Omental fat pad (tissue), 4 donors: ENCODE data around the gene FAF2. TPM values are rescaled to one million over a fixed set of nuclear protein-coding genes. Genes with fewer than 3 reads are reported as not detected.

Source experiments
- ATAC-seq: fragments of 150-250 bp; one replicate; pipeline ENCODE4 v1.9.1; 2016; ENCODE audit warnings: mild to moderate bottlenecking, moderate library complexity; ENCODE audit not compliant: low FRiP score
- DNase-seq: peaks from one replicate; pipeline ENCODE4 v3.0.0-alpha.2; 2019; ENCODE audit warnings: low spot score
- total RNA-seq, 4 donors: library from RNA; depleted of rRNA; stranded (reverse); fragments of >200 nt; gene quantifications; one replicate each; pipeline ENCODE4 v1.1.0, GENCODE V29; 2016
- TF ChIP-seq, protein P1 (sequence below), 3 donors: fragments of 450-650 bp; IDR thresholded peaks; one replicate each; pipeline ENCODE4 v1.5.1; 2016 to 2017; ENCODE audit warnings: antibody characterized with exemption in 3 of 3, mild to moderate bottlenecking in 3 of 3, moderate library complexity in 2 of 3

The FAF2 gene
- total RNA-seq, 4 donors from 2014 or later, result 27.6 to 31.1 (median 27.8) TPM

- TF ChIP-seq, protein P1, sequence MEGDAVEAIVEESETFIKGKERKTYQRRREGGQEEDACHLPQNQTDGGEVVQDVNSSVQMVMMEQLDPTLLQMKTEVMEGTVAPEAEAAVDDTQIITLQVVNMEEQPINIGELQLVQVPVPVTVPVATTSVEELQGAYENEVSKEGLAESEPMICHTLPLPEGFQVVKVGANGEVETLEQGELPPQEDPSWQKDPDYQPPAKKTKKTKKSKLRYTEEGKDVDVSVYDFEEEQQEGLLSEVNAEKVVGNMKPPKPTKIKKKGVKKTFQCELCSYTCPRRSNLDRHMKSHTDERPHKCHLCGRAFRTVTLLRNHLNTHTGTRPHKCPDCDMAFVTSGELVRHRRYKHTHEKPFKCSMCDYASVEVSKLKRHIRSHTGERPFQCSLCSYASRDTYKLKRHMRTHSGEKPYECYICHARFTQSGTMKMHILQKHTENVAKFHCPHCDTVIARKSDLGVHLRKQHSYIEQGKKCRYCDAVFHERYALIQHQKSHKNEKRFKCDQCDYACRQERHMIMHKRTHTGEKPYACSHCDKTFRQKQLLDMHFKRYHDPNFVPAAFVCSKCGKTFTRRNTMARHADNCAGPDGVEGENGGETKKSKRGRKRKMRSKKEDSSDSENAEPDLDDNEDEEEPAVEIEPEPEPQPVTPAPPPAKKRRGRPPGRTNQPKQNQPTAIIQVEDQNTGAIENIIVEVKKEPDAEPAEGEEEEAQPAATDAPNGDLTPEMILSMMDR (IDR thresholded peaks at IDR 0.05), result no peak
- ATAC-seq, result no peak
- DNase-seq, result no peak
Observed at GRCh38 chr5:176541338-176542134, 93.4 kb downstream of the FAF2 start.

DNA sequence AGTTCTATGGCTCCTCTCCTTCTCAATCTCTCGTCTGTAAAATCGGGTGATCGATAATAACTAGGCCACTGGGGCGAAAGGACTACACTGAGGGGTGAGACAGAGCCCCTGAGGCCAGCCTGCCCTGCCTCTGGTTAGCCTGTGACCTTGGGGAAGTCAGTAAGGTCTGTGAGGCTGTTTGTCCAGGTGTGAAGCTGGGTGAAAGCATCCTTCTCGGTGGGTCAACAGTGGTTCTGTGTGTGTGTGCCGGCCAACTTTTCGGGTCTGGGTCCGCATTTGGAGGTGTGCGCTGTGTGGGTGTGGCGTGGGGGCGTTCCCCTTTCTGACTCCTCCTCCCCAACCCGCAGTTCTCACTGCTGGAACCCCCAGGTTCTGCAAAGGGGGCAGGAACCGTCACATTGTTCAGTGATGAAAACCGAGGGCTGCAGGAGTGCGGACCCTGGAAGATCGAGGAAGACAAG, 94.0 kb downstream of the FAF2 start:
- TF ChIP-seq, protein P1 (IDR thresholded peaks at IDR 0.05), result no peak
- DNase-seq (no peak), ATAC-seq (no peak)

DNA sequence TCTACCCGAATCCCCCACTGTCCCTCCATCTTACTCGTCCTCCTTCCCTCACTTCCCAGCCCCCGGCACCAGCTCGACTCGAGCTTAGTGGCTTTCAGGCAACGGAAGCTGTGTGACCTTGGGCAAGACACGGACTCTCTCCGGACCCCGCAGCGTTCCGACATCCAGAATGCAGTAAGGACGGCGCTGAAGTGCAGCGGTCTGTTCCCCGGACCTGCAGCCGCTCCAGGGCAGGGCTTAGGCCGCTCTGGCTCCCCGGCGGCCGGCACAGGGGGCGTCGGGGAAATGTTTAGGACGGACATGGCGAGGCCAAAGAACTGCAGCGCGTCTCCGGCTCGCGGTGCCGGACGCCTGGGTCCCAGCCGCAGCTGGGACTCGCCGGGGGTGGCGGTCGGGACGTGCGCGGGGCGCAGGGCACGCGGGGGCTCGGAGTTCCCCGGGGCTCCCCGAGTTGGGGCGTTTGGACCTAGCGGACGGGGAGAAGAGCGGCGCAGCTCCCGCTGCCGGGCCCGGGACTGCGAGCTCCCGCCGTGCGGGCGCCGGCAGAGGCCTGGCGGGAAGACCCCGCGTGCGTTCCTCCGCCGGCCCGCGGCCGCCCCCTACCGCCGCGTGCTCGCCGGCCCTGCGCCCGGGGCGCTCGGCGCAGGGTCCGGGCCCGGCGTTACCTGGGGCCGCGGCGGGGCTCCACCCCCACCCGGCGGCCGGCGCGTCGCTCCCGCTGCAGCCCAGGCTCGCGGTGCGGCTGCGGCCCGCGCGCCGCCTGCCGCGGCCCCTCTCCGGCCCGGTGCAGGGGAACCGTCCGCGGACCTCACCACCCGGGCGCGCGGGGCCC, 94.6 kb downstream of the FAF2 start:
- DNase-seq (no peak), ATAC-seq (peak; percentile 77)
- TF ChIP-seq, protein P1 (IDR thresholded peaks at IDR 0.05), result no peak

DNA sequence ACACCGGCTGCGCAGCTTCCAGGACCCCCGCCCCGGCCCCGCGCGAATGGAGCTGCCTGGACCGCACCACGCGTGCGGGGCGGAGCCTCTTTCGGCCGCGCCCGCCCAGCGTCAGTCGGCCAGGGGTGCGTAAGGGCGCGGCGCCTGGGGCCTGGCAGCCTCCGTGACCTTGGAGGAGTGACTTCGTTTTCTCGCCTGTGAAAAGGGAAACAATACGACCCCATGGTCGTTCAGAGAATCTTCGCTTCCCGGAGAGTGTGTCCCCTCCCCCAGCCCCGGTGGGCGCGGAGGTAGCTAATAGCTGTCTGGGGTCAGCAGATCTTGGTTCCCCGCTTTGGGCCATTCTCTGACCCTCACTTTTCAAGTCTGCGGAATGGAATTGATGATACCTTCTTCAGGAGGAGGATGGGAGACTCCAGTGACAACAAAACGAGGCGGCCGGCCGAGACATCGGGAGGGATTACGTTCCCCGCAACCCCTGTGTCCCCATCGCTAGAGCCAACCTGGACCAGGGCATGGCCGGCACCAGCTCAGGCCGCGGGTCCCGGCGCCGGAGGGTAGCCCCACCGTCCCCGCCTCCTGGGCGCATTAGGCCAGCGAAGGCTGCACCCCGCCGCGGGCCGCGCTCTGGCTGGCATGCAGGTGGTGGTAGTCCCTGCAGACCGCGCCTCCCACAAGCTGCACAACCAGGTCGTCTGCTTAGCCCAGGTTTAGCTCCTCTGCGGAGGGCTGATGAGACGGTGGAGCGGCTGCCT, 95.4 kb downstream of the FAF2 start:
- ATAC-seq, result peak; percentile 90
- no peak for DNase-seq
- TF ChIP-seq, protein P1 (IDR thresholded peaks at IDR 0.05), result no peak

GRCh38 chr5:176545388-176545736, 97.2 kb downstream of the FAF2 start:
- DNase-seq (no peak), ATAC-seq (no peak)
- TF ChIP-seq, protein P1 (IDR thresholded peaks at IDR 0.05), result no peak

DNA sequence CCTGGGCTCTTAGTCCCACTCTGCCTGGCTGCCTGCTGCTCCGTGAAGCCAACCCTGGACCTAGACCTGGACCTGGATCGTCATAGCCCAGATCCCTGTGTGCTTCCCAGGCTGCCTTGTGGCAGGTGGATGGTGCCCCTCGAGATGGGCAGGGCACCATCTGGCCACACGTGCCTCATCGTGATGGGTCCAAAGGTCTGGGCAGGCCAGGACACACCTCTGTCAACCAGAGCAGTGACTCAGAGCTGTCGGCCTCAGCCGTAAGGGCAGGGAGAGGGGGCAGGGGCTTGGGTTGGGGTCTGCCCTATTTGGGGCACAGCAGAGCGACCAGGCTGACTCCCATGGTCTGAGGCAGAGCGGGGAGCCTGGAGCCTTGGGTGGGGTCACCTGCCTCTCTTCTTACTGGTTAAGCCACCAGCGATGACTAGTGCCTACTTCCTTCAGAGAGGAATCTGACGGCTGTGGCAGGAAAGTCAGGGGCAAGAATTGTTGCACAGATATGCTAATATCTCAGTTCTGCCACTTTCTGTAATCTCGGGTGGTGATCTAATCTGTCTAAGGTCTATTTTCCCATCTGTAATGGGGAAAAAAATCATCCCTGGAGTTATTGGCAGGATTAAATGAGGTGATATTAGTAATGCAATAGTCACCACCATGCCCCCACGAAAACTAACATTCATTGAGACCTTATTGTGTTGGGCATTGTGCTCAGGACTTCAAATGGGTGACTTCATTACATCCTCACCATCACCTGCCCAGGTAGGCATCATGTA, 97.7 kb downstream of the FAF2 start:
- TF ChIP-seq, protein P1 (IDR thresholded peaks at IDR 0.05), result no peak
- DNase-seq, result no peak
- no peak for ATAC-seq
